ENCODE measurements around the gene C5orf63.

- TF ChIP-seq, protein P1, sequence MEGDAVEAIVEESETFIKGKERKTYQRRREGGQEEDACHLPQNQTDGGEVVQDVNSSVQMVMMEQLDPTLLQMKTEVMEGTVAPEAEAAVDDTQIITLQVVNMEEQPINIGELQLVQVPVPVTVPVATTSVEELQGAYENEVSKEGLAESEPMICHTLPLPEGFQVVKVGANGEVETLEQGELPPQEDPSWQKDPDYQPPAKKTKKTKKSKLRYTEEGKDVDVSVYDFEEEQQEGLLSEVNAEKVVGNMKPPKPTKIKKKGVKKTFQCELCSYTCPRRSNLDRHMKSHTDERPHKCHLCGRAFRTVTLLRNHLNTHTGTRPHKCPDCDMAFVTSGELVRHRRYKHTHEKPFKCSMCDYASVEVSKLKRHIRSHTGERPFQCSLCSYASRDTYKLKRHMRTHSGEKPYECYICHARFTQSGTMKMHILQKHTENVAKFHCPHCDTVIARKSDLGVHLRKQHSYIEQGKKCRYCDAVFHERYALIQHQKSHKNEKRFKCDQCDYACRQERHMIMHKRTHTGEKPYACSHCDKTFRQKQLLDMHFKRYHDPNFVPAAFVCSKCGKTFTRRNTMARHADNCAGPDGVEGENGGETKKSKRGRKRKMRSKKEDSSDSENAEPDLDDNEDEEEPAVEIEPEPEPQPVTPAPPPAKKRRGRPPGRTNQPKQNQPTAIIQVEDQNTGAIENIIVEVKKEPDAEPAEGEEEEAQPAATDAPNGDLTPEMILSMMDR (IDR thresholded peaks at IDR 0.05) = no peak
- no peak for TF ChIP-seq POLR2A (IDR thresholded peaks at IDR 0.05)
These were observed 42.0 kb downstream of the C5orf63 start for GRCh38 chr5:127031147-127031862.

All from right lobe of liver (tissue), 4 donors.